Measurements from ENCODE around the gene ACSF3.

DNA sequence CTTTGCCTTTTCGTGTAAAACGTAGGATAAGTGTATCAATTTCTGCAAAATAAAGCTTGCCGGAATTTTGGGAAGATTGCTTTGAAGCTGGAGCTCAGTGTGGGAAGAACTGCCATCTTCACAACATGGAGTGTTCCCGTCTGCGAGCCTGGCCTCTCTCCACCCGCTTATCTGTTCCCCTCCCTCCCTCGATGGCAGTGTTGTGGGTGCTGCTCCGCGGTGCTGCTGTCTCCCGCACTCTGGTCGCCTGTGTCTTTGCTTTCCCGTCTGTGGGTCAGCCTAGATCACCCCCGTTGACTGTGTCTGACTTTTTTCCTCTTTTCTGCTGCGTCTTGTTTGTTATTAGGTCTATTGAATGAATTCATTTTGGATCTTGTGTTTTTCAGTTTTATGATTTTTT lies 17.0 kb downstream of the ACSF3 start:
- no peak for TF ChIP-seq POLR2A (IDR thresholded peaks at IDR 0.05)
- TF ChIP-seq, protein P1, sequence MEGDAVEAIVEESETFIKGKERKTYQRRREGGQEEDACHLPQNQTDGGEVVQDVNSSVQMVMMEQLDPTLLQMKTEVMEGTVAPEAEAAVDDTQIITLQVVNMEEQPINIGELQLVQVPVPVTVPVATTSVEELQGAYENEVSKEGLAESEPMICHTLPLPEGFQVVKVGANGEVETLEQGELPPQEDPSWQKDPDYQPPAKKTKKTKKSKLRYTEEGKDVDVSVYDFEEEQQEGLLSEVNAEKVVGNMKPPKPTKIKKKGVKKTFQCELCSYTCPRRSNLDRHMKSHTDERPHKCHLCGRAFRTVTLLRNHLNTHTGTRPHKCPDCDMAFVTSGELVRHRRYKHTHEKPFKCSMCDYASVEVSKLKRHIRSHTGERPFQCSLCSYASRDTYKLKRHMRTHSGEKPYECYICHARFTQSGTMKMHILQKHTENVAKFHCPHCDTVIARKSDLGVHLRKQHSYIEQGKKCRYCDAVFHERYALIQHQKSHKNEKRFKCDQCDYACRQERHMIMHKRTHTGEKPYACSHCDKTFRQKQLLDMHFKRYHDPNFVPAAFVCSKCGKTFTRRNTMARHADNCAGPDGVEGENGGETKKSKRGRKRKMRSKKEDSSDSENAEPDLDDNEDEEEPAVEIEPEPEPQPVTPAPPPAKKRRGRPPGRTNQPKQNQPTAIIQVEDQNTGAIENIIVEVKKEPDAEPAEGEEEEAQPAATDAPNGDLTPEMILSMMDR (IDR thresholded peaks at IDR 0.05): no peak
- TF ChIP-seq EP300 (IDR thresholded peaks at IDR 0.05): no peak

Data from upper lobe of left lung (tissue), 4 donors.